HepG2 (cell line): ENCODE results near the gene KIF13A. TPM values are rescaled to one million over a fixed set of nuclear protein-coding genes. Genes with fewer than 3 reads are reported as not detected.

Source experiments
- ATAD3A ChIP-seq: sonication (generic); formaldehyde crosslinking; IDR thresholded peaks from 2 replicates; pipeline ENCODE4 v1.4.0; 2020; ENCODE audit warnings: missing genetic modification reagents
- ATF6 ChIP-seq: sonication (generic); formaldehyde crosslinking; conservative IDR thresholded peaks from 2 replicates; pipeline ENCODE4 v1.4.0; 2020; ENCODE audit warnings: missing genetic modification reagents
- CEBPZ ChIP-seq: IDR thresholded peaks from 2 replicates; pipeline ENCODE4 v1.6.1; 2012; ENCODE audit warnings: low read length, improper control_type of control experiment
- HOXA5 ChIP-seq: sonication (generic); formaldehyde crosslinking; IDR thresholded peaks from 2 replicates; pipeline ENCODE4 v1.4.0; 2020; ENCODE audit warnings: missing genetic modification reagents
- LCORL ChIP-seq, 2 experiments: fragments of 450-650 bp in 1 of 2; sonication (generic) in 1 of 2; formaldehyde crosslinking in 1 of 2; IDR thresholded peaks; 2 replicates each; pipeline versions ENCODE4 v1.5.0 to v1.6.1; 2017 to 2020; ENCODE audit warnings: antibody characterized with exemption in 1 of 2, missing genetic modification reagents in 1 of 2
- MTERF4 ChIP-seq: sonication (generic); formaldehyde crosslinking; IDR thresholded peaks from 2 replicates; pipeline ENCODE4 v1.8.0; 2023; ENCODE audit warnings: mild to moderate bottlenecking, missing genetic modification reagents
- PAXIP1 ChIP-seq: sonication (generic); formaldehyde crosslinking; conservative IDR thresholded peaks from 2 replicates; pipeline ENCODE4 v1.4.0; 2020; ENCODE audit warnings: mild to moderate bottlenecking, missing genetic modification reagents, moderate library complexity
- SAFB2 ChIP-seq: sonication (generic); formaldehyde crosslinking; IDR thresholded peaks from 2 replicates; pipeline ENCODE4 v1.5.1; 2020; ENCODE audit warnings: missing genetic modification reagents, low read depth, mild to moderate bottlenecking, borderline replicate concordance
- SIN3A ChIP-seq: IDR thresholded peaks from 2 replicates; pipeline ENCODE4 v1.6.1; 2011; ENCODE audit warnings: low read depth, mild to moderate bottlenecking, control low read depth, low read length, borderline replicate concordance
- TAF15 ChIP-seq: fragments of 200-400 bp; formaldehyde crosslinking; IDR thresholded peaks from one replicate; pipeline ENCODE4 v1.6.1; 2018; ENCODE audit warnings: mild to moderate bottlenecking, low read depth, low read length; ENCODE audit not compliant: poor library complexity, severe bottlenecking
- ZHX1 ChIP-seq: sonication (generic); formaldehyde crosslinking; IDR thresholded peaks from 2 replicates; pipeline ENCODE4 v1.8.1; 2022; ENCODE audit warnings: low read depth, mild to moderate bottlenecking, missing genetic modification reagents
- ZNF362 ChIP-seq: sonication (generic); formaldehyde crosslinking; IDR thresholded peaks from 2 replicates; pipeline ENCODE4 v1.4.0; 2020; ENCODE audit warnings: missing genetic modification reagents, mild to moderate bottlenecking, borderline replicate concordance
- ZNF44 ChIP-seq: sonication (generic); formaldehyde crosslinking; IDR thresholded peaks from 2 replicates; pipeline ENCODE4 v1.5.1; 2020; ENCODE audit warnings: mild to moderate bottlenecking, missing genetic modification reagents
- ZNF563 ChIP-seq: sonication (generic); formaldehyde crosslinking; IDR thresholded peaks from 2 replicates; pipeline ENCODE4 v1.8.0; 2022; ENCODE audit warnings: mild to moderate bottlenecking, moderate library complexity, missing genetic modification reagents
- ZNF567 ChIP-seq: sonication (generic); formaldehyde crosslinking; IDR thresholded peaks from 2 replicates; pipeline ENCODE4 v1.8.1; 2023; ENCODE audit warnings: mild to moderate bottlenecking, missing genetic modification reagents, borderline replicate concordance
- polyA plus RNA-seq, 8 experiments: library from polyadenylated mRNA; depleted of rRNA in 3 of 8; stranded (reverse) in 7 of 8; unstranded in 1 of 8; fragments of >200 nt; fragmentation: Illumina TruSeq in 4 of 8; extraction: Trizol in 4 of 8; gene quantifications; 2 replicates each; pipeline versions ENCODE4 v1.2.1 to v1.2.3, GENCODE V29; 2011 to 2016; ENCODE audit warnings: low read depth in 4 of 8, missing spikeins in 1 of 8, mixed read lengths in 1 of 8; ENCODE audit not compliant: insufficient read depth in 1 of 8
- total RNA-seq, 5 experiments: library from RNA; depleted of rRNA; stranded (reverse); fragments of >200 nt; fragmentation: Illumina TruSeq; extraction: Trizol; gene quantifications; 2 replicates each; pipeline ENCODE4 v1.2.3, GENCODE V29; 2016; ENCODE audit warnings: low read depth in 1 of 5

The KIF13A gene
- total and polyA plus RNA-seq, 2 of the 13 experiments (the other 11 are each of a cell fraction or from before 2014, with no cell fraction given), result 21.1 to 37.2 TPM

GRCh38 chr6:17725083-17725482 is 262.4 kb downstream of the KIF13A start (continued):
- peak; percentile 70 for TF ChIP-seq PAXIP1 (CRISPR knock-in tag)
- TF ChIP-seq CEBPZ, result no peak
- no peak for TF ChIP-seq ZNF362
- no peak for TF ChIP-seq ZNF44 (CRISPR knock-in tag)
- TF ChIP-seq MTERF4 (CRISPR knock-in tag), result no peak
- TF ChIP-seq HOXA5, result no peak
- no peak for TF ChIP-seq SAFB2
- no peak for TF ChIP-seq ATF6 (CRISPR knock-in tag)
- TF ChIP-seq SIN3A, result 0 out of 2 replicates have a peak, but pooled peaks have one; percentile 42
- no peak for TF ChIP-seq LCORL (IDR thresholded peaks at IDR 0.05)
- no peak for TF ChIP-seq LCORL (CRISPR knock-in tag; IDR thresholded peaks at IDR 0.05)
- no peak for TF ChIP-seq ZNF567
- TF ChIP-seq TAF15, result no peak
- no peak for TF ChIP-seq ZNF563
- no peak for TF ChIP-seq ATAD3A (CRISPR knock-in tag)
- TF ChIP-seq ZHX1 (CRISPR knock-in tag), result no peak
